ENCODE results near the gene KLHL8. TPM values are rescaled to one million over a fixed set of nuclear protein-coding genes. Genes with fewer than 3 reads are reported as not detected.

The KLHL8 gene
- total and polyA plus RNA-seq, 7 donors = 5.1 to 33.8 (median 18.4) TPM

- H3K4me1 ChIP-seq = peaks cover 8% of the 10 kb centered on the region
- intact Hi-C loops (cut with DNase I) = no loop called here
- peaks cover 26 to 87% of the 10 kb centered on the region in 2 donors for H3K36me3 ChIP-seq (ENCODE audit: insufficient read depth in 1 of 2, low read depth in 1 of 2)
- no peak overlapping the region for H3K4me3 ChIP-seq
- ATAC-seq (no peak), DNase-seq (no peak)
- no peaks in the 10 kb centered on the region for H3K27me3 ChIP-seq (ENCODE audit: insufficient read depth in 3 of 3, low read length in 2 of 3)
- no peak overlapping the region for H3K27ac ChIP-seq
- WGBS, 3 donors = 67 to 84% (median 75%) methylated on average over 2 of the region's 2 CpGs
- no peaks in the 10 kb centered on the region for H3K9me3 ChIP-seq
- TF ChIP-seq CTCF (IDR thresholded peaks at IDR 0.05) = no peak
Observed at GRCh38 chr4:87128006-87128705, 92.3 kb downstream of the KLHL8 start.

GRCh38 chr4:87126056-87126455 is 94.4 kb downstream of the KLHL8 start:
- Histone ChIP-seq H3K4me3 (no peak overlapping the region), H3K27me3 (ENCODE audit: insufficient read depth in 3 of 3, low read length in 2 of 3) (no peaks in the 10 kb centered on the region), H3K27ac (peak overlapping the region; percentile 23), H3K36me3 (ENCODE audit: insufficient read depth in 1 of 2, low read depth in 1 of 2) (peaks cover 18 to 66% of the 10 kb centered on the region in 2 donors), H3K4me1 (peaks cover 23% of the 10 kb centered on the region), H3K9me3 (no peaks in the 10 kb centered on the region)
- no peak for ATAC-seq
- DNase-seq = no peak
- WGBS, 3 donors = 91 to 98% (median 96%) methylated on average over 9 of the region's 9 CpGs
- TF ChIP-seq CTCF (IDR thresholded peaks at IDR 0.05) = no peak
- intact Hi-C loops (cut with DNase I) = no loop called here

- peak; percentile 66 to 80 (median 78) for ATAC-seq
- H3K27me3 ChIP-seq (ENCODE audit: insufficient read depth in 3 of 3, low read length in 2 of 3) = no peaks in the 10 kb centered on the region
- 22 to 54% (median 26%) methylated on average over 4 of the region's 4 CpGs for WGBS, 3 donors
- no peaks in the 10 kb centered on the region for H3K9me3 ChIP-seq
- H3K27ac ChIP-seq = peak overlapping the region; percentile 87
- intact Hi-C loops (cut with DNase I) = no loop called here
- H3K36me3 ChIP-seq (ENCODE audit: insufficient read depth in 1 of 2, low read depth in 1 of 2) = peaks cover 5 to 39% of the 10 kb centered on the region in 2 donors
- H3K4me3 ChIP-seq = peak overlapping the region; percentile 60
- no peak for TF ChIP-seq CTCF (IDR thresholded peaks at IDR 0.05)
- peaks cover 61% of the 10 kb centered on the region for H3K4me1 ChIP-seq
- peak in 1 of 2 donors; percentile 66 for DNase-seq
Observed at GRCh38 chr4:87122252-87122651, 98.2 kb downstream of the KLHL8 start.

GRCh38 chr4:87121341-87122065 is 98.9 kb downstream of the KLHL8 start:
- Histone ChIP-seq H3K9me3 (no peaks in the 10 kb centered on the region), H3K4me1 (peaks cover 69% of the 10 kb centered on the region), H3K36me3 (ENCODE audit: insufficient read depth in 1 of 2, low read depth in 1 of 2) (peaks cover 3 to 37% of the 10 kb centered on the region in 2 donors), H3K27me3 (ENCODE audit: insufficient read depth in 3 of 3, low read length in 2 of 3) (no peaks in the 10 kb centered on the region), H3K27ac (peak overlapping the region; percentile 87), H3K4me3 (peak overlapping the region; percentile 60)
- WGBS, 3 donors = 36 to 42% (median 37%) methylated on average over 4 of the region's 4 CpGs
- ATAC-seq = peak; percentile 70 to 80 (median 74)
- TF ChIP-seq CTCF (IDR thresholded peaks at IDR 0.05) = no peak
- intact Hi-C loops (cut with DNase I) = no loop called here
- no peak for DNase-seq
